Cardiac muscle cell (in vitro differentiated cells and primary cell): ENCODE data around the gene ASB11. TPM values are rescaled to one million over a fixed set of nuclear protein-coding genes. Genes with fewer than 3 reads are reported as not detected.

Experiments used
- DNase-seq, 2 donors: peaks; one replicate each; pipeline versions ENCODE4 v3.0.0 to v3.0.0-alpha.2; 2010 to 2017; ENCODE audit warnings: low read depth in 1 of 2, low spot score in 1 of 2
- H3K27ac ChIP-seq: fragments of 200-600 bp; sonication (generic); 2 replicates; pipeline ENCODE4 v1.5.1; 2016
- H3K27me3 ChIP-seq: fragments of 200-600 bp; sonication (generic); 2 replicates; pipeline ENCODE4 v1.6.0; 2016; ENCODE audit warnings: control low read depth
- H3K36me3 ChIP-seq: fragments of 200-600 bp; sonication (generic); 2 replicates; pipeline ENCODE4 v1.5.1; 2016; ENCODE audit warnings: control low read depth
- H3K4me1 ChIP-seq: fragments of 200-600 bp; sonication (generic); 2 replicates; pipeline ENCODE4 v1.8.1; 2017; ENCODE audit warnings: low read depth, mild to moderate bottlenecking, mixed run types
- H3K4me3 ChIP-seq: fragments of 200-600 bp; sonication (generic); 2 replicates; pipeline ENCODE4 v1.5.1; 2016; ENCODE audit warnings: mild to moderate bottlenecking
- H3K9me3 ChIP-seq: fragments of 200-600 bp; sonication (generic); 2 replicates; pipeline ENCODE4 v1.5.1; 2017; ENCODE audit warnings: low read depth, mild to moderate bottlenecking, control low read depth
- CTCF ChIP-seq: IDR thresholded peaks from 2 replicates; pipeline ENCODE4 v1.5.1; 2012; ENCODE audit warnings: low read depth, mild to moderate bottlenecking, low read length
- polyA plus RNA-seq: library from polyadenylated mRNA; unstranded; fragments of >200 nt; fragmentation: Nextera tagmentation; extraction: Ambion mirVana; gene quantifications from 2 replicates; pipeline ENCODE4 v1.2.1, GENCODE V29; 2016
- total RNA-seq: library from RNA; depleted of rRNA; stranded (reverse); fragments of >200 nt; gene quantifications from 2 replicates; pipeline ENCODE4 v1.2.3, GENCODE V29; 2016

ASB11 gene, protein sequence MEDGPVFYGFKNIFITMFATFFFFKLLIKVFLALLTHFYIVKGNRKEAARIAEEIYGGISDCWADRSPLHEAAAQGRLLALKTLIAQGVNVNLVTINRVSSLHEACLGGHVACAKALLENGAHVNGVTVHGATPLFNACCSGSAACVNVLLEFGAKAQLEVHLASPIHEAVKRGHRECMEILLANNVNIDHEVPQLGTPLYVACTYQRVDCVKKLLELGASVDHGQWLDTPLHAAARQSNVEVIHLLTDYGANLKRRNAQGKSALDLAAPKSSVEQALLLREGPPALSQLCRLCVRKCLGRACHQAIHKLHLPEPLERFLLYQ
- total RNA-seq (1.2 and 1.5 TPM in 2 replicates), polyA plus RNA-seq (0.66 and 1.7 TPM in 2 replicates)

DNA sequence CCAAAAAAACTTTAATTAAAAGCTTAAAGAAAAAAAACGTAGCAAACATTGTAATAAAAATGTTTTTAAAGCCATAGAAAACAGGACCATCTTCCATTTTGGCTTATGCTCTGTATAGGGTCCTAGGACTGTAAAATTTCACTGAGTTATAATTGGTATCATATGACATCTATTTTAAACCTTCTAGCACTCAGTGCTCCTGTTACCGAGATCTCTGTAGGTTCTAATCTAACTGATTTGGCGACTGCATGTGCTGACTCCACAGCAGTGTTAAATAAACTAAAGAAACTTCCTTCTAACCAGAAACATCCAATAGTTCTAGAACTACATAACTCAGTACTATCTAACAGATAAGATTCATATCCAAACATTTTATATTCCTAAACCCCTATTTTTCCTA is at the start of gene ASB11:
TSS of gene ASB11 (minus strand) at position 132 of the 400 bp plus-strand sequence. CDS start at position 97, 35 bp downstream.
- H3K4me1 ChIP-seq: peaks cover 11% of the 10 kb centered on the region
- no peaks in the 10 kb centered on the region for H3K27me3 ChIP-seq
- DNase-seq: no peak
- TF ChIP-seq CTCF: no peak
- no peak within 1 kb of the TSS for H3K4me3 ChIP-seq
- no peaks in the 10 kb centered on the region for H3K36me3 ChIP-seq
- no peak within 1 kb of the TSS for H3K27ac ChIP-seq
- H3K9me3 ChIP-seq: no peaks in the 10 kb centered on the region

- no peaks in the 10 kb centered on the region for H3K4me1 ChIP-seq
- no peak for TF ChIP-seq CTCF
- H3K27ac ChIP-seq: no peak overlapping the region
- H3K4me3 ChIP-seq: no peak overlapping the region
- H3K9me3 ChIP-seq: no peaks in the 10 kb centered on the region
- no peaks in the 10 kb centered on the region for H3K27me3 ChIP-seq
- DNase-seq: peak in 1 of 2 donors; percentile 39
- H3K36me3 ChIP-seq: no peaks in the 10 kb centered on the region
Measured at GRCh38 chrX:15359701-15360100, 44.3 kb upstream of the ASB11 start.

DNA sequence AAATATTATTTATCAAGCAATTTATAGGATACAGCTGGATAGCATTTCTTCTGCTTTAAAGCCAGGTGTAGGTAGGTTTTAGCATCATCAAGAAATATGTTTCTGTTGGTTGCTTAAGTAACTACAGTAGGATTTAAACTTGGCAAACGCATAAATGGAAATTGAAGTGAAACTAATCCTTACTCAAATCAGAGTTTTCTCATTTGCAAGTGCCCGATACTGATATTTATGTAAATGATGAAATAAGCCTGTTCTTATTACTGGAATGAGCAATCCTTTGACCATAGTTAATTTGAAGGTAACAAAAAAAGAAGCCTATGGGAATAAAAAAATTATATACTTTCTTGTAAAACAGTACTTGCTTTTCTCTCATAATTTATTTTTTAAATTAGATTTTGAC is 43.1 kb upstream of the ASB11 start:
- no peak overlapping the region for H3K4me3 ChIP-seq
- H3K27me3 ChIP-seq: no peaks in the 10 kb centered on the region
- no peaks in the 10 kb centered on the region for H3K36me3 ChIP-seq
- no peak overlapping the region for H3K27ac ChIP-seq
- H3K9me3 ChIP-seq: no peaks in the 10 kb centered on the region
- no peaks in the 10 kb centered on the region for H3K4me1 ChIP-seq
- no peak for TF ChIP-seq CTCF
- no peak for DNase-seq

DNA sequence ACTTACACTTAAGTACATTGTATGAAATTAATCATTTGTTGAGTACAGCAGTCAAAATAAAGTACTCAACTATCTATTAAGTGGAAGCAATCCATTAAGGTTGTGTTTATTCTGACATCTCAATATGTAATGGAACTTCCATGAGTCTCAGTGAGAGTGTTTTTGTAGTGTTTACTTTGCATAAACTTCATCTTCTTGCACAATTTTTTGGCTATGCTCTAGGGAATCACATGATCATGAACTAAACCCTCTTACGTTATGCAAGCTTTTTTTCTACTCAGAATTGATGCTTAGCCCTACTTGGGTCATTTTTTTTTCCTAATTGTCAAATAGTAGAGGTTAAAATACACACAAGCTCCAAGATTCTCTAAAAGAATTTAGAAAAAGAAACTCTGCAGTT is 41.0 kb upstream of the ASB11 start:
- H3K9me3 ChIP-seq: no peaks in the 10 kb centered on the region
- no peaks in the 10 kb centered on the region for H3K27me3 ChIP-seq
- DNase-seq: peak in 1 of 2 donors; percentile 74
- TF ChIP-seq CTCF: no peak
- H3K4me1 ChIP-seq: no peaks in the 10 kb centered on the region
- no peak overlapping the region for H3K27ac ChIP-seq
- H3K36me3 ChIP-seq: no peaks in the 10 kb centered on the region
- no peak overlapping the region for H3K4me3 ChIP-seq

DNA sequence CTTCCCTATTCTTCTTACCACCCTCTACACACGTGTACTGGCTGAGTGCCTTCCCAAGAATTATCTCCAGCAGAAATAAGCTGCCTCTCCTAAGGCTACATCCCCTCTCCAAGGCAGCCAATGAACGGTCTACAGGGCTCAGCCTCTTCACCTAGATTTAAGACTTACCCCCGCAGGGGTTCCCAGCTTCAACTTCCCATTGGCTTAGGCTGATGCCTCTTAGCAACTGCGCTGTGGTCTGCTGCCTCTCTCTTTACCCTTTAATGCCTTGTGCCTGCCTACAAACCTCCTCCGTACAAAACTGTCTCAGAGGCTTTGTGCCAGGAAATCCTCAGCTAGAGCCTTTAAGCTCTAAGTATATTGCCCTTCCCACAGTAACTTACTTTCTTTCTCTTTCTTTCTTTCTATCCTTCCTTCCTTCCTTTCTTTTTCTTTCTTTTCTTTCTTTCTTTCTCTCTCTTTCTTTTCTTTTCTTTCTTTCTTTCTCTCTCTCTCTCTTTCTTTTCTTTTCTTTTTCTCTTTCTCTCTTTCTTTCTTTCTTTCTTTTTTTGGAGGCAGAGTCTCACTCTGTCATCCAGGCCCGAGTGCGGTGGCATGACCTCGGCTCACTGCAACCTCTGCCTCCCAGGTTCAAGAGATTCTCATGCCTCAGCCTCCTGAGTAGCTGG is 35.0 kb upstream of the ASB11 start:
- Histone ChIP-seq H3K4me3 (no peak overlapping the region), H3K4me1 (no peaks in the 10 kb centered on the region), H3K27ac (no peak overlapping the region), H3K9me3 (no peaks in the 10 kb centered on the region), H3K36me3 (no peaks in the 10 kb centered on the region), H3K27me3 (peaks cover 6% of the 10 kb centered on the region)
- peak in 1 of 2 donors; percentile 1 for DNase-seq
- TF ChIP-seq CTCF: no peak
